Fibroblast of villous mesenchyme (primary cell): ENCODE data around the gene SLC9C1. TPM values are rescaled to one million over a fixed set of nuclear protein-coding genes. Genes with fewer than 3 reads are reported as not detected.

Experiments used
- DNase-seq: peaks from one replicate; pipeline ENCODE4 v3.0.0-alpha.2; 2010; ENCODE audit warnings: low read depth
- H3K4me3 ChIP-seq: 2 replicates; pipeline ENCODE4 v1.5.1; 2011; ENCODE audit warnings: low read depth, mild to moderate bottlenecking, low read length
- total RNA-seq: library from RNA; depleted of rRNA; stranded (reverse); fragments of >200 nt; gene quantifications from 2 replicates; pipeline ENCODE4 v1.2.3, GENCODE V29; 2012
- TF ChIP-seq, protein P1 (sequence below): IDR thresholded peaks from 2 replicates; pipeline ENCODE4 v1.5.1; 2012; ENCODE audit warnings: low read depth, mild to moderate bottlenecking, low read length; ENCODE audit not compliant: insufficient read depth

The SLC9C1 gene
- total RNA-seq, 1 donor: not detected

DNA sequence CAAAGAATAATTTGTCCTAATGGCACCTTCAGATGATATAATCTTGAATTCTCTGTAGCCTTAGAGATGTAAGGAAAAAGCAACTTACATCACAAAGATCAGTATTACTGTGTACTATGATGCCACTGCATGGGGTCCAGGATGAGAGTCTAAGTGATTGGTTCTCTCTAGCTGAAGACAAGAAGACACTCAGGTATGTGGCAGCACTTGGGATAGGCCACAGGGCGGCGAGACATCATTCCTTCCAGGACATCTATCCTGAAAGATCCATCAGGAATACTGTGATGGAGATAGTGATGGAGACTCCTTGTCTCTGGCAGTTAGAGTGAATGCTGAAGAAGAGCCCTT is 41.4 kb upstream of the SLC9C1 start:
- TF ChIP-seq, protein P1, sequence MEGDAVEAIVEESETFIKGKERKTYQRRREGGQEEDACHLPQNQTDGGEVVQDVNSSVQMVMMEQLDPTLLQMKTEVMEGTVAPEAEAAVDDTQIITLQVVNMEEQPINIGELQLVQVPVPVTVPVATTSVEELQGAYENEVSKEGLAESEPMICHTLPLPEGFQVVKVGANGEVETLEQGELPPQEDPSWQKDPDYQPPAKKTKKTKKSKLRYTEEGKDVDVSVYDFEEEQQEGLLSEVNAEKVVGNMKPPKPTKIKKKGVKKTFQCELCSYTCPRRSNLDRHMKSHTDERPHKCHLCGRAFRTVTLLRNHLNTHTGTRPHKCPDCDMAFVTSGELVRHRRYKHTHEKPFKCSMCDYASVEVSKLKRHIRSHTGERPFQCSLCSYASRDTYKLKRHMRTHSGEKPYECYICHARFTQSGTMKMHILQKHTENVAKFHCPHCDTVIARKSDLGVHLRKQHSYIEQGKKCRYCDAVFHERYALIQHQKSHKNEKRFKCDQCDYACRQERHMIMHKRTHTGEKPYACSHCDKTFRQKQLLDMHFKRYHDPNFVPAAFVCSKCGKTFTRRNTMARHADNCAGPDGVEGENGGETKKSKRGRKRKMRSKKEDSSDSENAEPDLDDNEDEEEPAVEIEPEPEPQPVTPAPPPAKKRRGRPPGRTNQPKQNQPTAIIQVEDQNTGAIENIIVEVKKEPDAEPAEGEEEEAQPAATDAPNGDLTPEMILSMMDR: no peak

GRCh38 chr3:112334691-112335433 is 40.8 kb upstream of the SLC9C1 start:
- H3K4me3 ChIP-seq: no peak overlapping the region
- DNase-seq: peak; percentile 20
- TF ChIP-seq, protein P1: no peak

More for the DNA sequence above, 41.4 kb upstream of the SLC9C1 start:
- DNase-seq: no peak
- H3K4me3 ChIP-seq: no peak overlapping the region

- TF ChIP-seq, protein P1: no peak
- DNase-seq: peak; percentile 27
Observed at GRCh38 chr3:112333381-112334317, 39.6 kb upstream of the SLC9C1 start.

DNA sequence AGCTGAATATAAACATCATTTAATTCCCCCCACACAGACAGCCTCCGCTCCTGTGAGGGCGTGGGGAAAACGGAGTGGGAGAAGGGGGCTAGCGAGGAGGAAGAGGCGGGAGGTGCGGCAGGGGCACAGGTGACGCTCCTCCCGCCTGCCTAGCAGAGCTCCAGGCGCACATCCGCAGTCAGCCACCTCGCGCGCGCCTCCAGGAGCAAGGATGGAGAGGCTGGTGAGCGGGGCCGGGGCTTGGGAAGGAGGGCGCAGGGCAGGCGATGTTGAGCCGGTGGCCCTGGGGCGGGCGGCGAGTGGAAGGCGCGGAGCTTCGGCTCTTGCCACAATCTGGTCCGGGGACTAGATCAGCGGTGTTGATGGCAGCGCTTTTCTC is 39.0 kb upstream of the SLC9C1 start, which contains the start of gene CD200:
TSS of gene CD200 (plus strand) at position 155 of the 379 bp plus-strand sequence. CDS start at position 212, 57 bp downstream.
- H3K4me3 ChIP-seq: peak within 1 kb of the TSS; percentile 63
- peak; percentile 41 for DNase-seq
- TF ChIP-seq, protein P1: peak; percentile 2

More at GRCh38 chr3:112333381-112334317, 39.6 kb upstream of the SLC9C1 start:
- H3K4me3 ChIP-seq: peak overlapping the region; percentile 63

DNA sequence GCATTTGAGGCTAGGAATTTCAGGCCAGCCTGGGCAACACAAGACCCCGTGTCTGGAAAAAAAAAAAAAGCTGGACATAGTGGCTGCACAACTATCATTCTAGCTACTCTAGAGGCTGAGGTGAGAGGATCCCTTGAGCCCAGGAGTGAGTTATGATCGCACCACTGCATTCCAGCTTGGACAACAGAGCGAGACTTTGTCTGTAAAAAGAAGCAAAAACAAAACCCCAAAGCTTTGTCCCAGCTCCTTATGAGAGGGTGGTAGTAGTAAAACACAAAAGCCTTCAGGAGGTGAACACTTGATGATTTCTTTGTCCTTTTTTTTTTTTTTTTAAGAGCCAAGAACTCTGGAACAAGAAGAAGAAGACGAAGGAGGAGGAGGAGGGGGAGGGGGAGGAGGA is 37.8 kb upstream of the SLC9C1 start:
- no peak overlapping the region for H3K4me3 ChIP-seq
- TF ChIP-seq, protein P1: no peak
- no peak for DNase-seq

DNA sequence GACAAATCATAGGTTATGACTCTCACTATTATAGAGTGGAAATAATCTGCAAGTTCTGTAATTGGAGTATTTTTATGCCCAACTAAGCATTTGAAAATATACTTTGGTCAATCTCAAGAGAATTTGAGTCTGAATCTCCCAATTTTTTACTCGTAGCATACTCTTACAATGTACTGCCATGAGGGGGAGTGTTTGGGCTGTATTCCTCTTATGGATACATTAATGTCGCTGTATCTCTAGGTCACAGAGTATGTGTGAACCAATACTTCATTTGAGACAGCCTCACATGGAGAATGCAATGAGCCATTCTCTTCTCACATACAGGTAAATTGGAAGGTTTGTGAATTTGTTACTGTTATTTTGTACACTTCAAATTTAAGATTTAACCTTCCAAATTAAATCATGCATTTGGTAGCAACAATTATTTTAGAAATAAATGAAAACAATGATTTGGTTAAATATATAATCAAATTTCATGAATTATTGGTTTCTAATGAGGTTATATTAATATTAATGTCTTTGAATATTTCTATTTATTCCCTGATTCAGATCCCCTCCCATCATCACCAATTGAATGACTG is 33.4 kb upstream of the SLC9C1 start:
- peak; percentile 71 for DNase-seq
- TF ChIP-seq, protein P1: peak; percentile 86

More for the DNA sequence above, 33.4 kb upstream of the SLC9C1 start:
- H3K4me3 ChIP-seq: no peak overlapping the region
